Measurements from ENCODE around the gene STOML1. TPM values are rescaled to one million over a fixed set of nuclear protein-coding genes. Genes with fewer than 3 reads are reported as not detected.

The STOML1 gene
- total RNA-seq, 4 donors from 2014 or later, result 10.9 to 25.8 (median 18.2) TPM

DNA sequence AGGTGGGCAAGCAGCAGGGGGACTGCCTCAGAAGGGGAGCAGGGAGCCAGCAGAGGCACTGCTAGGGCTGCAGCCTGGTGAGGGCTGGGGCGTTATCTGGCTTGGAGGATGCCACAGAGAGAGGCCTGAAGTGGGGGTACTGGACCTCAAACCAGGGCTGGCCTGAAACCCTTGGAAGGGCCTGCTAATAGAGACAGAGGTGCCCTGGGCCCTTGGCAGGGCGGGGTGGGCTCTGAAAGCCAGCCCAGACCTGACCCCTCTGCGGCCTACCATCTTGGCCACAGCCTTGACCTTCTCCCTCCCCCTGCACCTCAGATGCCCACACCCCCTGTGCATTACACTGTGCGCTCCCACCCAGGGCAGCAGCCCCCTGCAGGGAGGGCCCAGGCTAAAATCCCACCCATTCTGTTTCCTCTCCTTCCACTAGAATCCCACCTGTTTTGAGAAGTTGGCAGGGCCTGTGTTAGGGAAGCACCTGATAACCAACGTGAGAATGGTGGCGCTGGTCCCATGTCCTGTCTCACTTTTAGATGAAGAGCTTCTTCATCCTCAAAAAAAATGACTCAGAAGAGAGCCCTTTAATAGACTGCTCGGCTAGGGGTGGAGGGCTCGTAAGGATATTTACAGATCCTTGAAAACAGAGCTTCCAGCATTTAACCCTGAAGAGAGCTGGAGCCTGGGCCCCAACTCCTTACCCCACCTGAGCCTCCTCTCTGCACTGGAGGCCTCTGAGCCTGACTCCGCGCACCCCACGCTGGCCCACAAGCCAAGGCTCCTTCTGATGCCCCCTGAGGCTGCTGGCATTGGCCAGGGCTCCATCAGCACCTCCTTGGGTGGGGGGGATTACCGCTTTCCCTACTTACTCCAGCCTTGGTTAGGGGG is 36.0 kb downstream of the STOML1 start:
- TF ChIP-seq, protein P1, sequence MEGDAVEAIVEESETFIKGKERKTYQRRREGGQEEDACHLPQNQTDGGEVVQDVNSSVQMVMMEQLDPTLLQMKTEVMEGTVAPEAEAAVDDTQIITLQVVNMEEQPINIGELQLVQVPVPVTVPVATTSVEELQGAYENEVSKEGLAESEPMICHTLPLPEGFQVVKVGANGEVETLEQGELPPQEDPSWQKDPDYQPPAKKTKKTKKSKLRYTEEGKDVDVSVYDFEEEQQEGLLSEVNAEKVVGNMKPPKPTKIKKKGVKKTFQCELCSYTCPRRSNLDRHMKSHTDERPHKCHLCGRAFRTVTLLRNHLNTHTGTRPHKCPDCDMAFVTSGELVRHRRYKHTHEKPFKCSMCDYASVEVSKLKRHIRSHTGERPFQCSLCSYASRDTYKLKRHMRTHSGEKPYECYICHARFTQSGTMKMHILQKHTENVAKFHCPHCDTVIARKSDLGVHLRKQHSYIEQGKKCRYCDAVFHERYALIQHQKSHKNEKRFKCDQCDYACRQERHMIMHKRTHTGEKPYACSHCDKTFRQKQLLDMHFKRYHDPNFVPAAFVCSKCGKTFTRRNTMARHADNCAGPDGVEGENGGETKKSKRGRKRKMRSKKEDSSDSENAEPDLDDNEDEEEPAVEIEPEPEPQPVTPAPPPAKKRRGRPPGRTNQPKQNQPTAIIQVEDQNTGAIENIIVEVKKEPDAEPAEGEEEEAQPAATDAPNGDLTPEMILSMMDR (IDR thresholded peaks at IDR 0.05; ENCODE audit: low read depth), result no peak

DNA sequence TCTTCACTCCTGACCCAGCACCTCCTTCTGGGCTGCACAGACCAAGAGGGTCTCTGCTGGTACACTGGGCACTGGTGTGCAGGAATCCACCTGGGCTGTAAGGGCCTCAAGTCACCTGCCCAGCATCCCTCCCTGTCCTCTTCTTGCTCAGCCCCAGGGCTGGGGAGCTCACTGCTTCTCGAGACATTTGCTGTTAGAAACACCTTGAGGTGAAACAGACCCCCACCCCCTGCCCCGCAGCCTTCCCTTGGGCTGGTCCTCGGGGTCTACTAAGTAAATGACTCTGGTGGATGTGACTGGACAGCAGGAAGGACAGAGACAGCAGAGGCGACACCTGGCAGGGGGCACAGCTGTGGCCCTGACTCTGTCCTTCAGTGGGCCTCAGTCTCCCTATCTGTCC is 36.8 kb downstream of the STOML1 start:
- TF ChIP-seq, protein P1 (IDR thresholded peaks at IDR 0.05; ENCODE audit: low read depth), result no peak

DNA sequence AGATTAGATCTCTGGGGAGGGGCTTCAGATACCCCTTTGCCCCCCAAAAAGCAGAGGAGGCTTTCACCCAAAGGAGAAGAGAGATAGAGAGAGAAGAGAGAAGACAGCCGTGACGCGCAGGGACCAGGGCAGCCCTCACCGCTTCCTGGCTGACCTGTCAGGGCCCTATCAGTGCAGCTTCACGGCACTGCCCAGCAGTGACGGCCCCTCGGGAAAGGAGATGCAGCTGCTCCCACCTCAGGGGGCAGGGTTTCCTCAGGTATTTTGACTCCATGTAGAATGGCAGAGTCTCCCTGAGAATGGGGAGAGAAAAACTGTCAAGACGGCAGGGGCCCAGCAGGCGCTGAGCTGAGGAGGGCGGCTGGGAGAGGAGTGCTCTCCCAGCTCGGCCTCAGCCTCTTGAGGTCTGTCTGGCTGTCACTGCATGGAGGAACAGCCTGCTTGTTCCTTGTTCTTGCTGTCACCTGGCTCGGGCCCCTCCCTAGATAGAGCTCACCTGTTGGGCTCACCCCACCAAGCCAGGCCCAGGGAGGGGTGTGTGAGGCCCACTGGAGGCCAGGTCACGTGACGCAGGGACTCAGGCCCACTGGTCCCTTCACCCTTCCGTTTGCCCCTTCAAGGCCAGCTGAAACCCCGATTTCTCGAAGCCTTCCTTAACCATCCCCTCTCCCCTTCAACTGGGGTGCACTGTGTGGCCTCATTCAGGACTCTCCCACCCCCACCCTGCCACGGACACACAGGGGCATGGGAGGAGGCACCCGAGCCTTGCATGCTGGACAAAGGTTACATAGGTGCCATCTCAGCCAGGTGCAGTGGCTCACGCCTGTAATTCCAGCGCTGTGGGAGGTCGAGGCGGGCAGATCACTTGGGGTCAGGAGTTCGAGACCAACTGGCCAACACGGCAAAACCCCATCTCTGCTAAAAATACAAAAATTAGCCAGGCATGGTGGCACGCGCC is 37.6 kb downstream of the STOML1 start:
- TF ChIP-seq, protein P1 (IDR thresholded peaks at IDR 0.05; ENCODE audit: low read depth), result no peak

DNA sequence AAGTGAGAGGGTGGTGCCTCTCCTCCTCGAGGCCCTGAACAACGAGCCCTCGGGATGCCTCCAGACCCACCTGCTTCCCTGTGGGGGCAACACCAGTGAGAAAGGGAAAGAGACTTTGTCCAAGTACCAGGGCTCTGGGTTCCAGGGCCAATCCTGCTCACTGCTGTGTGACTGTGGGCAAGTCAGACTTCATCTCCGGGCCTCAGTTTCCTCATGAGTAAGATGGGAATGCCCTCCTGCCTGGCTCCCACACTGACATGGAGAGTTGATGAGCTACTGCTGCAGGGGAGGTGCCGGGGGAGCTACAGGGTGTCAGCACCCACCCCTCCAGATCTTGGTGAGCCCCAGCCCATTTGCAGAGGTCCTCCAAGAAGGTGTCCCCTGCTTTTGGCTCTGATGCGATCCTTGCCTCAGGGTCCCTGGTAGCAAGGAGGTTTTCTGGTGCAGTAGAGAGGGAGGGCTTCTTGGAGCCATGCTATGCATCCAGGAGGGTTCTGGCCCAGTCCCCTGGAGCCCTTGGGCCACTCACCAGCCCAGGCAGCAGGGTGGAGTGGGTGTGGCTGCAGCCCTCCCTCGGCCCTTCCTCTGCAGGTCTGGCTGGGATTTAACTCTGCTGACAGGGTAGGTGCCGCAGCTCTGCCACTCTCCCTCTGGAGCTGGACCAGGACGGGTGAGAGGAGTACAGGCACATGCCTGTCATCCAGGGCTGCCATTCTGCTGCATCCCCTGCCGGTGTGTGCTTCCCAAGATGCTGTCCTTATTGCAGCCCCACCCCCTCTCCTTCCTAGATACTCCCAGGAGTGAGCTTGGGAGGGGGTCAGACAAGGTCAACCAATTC is 39.0 kb downstream of the STOML1 start:
- TF ChIP-seq, protein P1 (IDR thresholded peaks at IDR 0.05; ENCODE audit: low read depth), result no peak

DNA sequence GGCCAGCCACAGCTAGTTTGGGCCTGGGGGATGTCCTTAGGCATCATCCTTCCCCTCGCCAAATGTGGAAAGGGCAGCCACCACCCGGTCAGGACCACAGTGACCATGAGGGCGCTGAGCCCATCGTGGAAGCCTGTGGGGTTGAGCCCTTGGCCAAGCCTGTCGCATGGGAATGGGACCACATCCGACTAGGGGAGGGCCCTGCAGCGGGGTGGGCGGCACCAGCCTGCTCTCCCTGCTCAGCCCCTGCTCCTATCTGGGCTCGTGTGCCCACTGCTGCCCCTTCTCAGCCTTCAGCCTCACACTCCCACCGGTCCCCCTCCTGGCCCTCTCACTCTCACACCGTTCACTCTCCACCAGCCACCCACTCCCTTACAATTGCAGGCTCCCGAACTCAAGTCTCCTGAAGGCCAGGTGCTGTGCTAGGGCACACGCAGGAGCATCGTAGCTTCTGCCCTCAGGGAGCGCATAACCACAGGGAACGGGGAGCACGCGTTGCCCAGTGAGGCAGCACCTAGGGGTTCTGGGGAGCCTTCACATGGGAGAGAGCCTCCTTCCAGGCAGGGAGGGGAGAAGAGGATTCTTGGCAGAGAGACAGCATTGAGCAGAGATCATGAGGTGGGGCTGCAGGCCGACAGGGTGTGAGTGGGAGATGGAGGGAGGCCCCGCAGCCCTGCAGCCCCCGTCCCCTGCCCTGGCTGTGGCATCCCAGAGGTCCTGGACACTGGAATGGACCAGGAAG is 39.8 kb downstream of the STOML1 start:
- TF ChIP-seq, protein P1 (IDR thresholded peaks at IDR 0.05; ENCODE audit: low read depth), result no peak

DNA sequence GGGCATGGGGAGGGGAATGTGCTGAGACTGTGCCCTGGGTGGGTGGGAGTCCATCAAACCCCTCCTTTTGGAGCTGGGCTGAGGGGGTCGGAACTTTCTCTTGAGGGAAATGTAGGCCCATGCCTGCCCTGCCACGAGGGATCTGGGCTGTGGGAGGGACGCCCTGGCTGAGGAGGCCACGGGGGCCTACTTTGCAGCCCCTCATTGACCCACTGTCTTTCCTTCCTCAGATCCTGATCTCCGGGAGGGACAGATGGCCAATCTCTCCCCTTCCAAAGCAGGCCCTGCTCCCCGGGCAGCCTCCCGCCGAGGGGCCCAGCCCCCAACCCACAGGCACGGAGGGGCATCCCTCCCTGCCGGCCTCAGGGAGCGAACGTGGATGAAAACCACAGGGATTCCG is 40.5 kb downstream of the STOML1 start:
- TF ChIP-seq, protein P1 (IDR thresholded peaks at IDR 0.05; ENCODE audit: low read depth), result no peak

Measured in subcutaneous adipose tissue (tissue), 4 donors.